ENCODE results near the gene LRP8. TPM values are rescaled to one million over a fixed set of nuclear protein-coding genes. Genes with fewer than 3 reads are reported as not detected.

LRP8 gene
- total and polyA plus RNA-seq, 2 of the 13 experiments (the other 11 are each of a cell fraction or from before 2014, with no cell fraction given) = 17.3 to 17.4 TPM

- H3K4me2 ChIP-seq (ENCODE audit: low read depth, low read length) = peak overlapping the region; percentile 74
- peak overlapping the region; percentile 39 for H2AFZ ChIP-seq (ENCODE audit: low read length)
- FAIRE-seq = peak; percentile 70
- ATAC-seq = peak; percentile 78
- H3K9ac ChIP-seq (ENCODE audit: insufficient read depth, low read depth, low read length) = peak overlapping the region; percentile 95
- TSS peak; percentile 61 for BruUV-seq (replicated peaks)
- peak overlapping the region; percentile 87 for H3K27ac ChIP-seq (ENCODE audit: extremely low read length, insufficient read depth, low read length)
- CTCF ChIA-PET (ENCODE audit: low intra/inter-chr PET ratio, low total read pairs) = no interaction called here
- intact Hi-C loops (cut with micrococcal nuclease; ENCODE audit: unreplicated experiment) (loop anchor here (2.0 kb wide), 1 partner anchor 25 kb away; the partner anchor contains the start of gene CZIB), in situ Hi-C loops (cut with HindIII; ENCODE audit: extremely low pct_ligation_motif_present, low pct_unique_long_range_greater_than_20kb) (no loop called here)
- H3K4me3 ChIP-seq (replicated peaks in 1 of 3; ENCODE audit: insufficient read depth in 1 of 3, low read depth in 2 of 3, low read length in 3 of 3) = peak overlapping the region; percentile 84 to 91 (median 91)
- H3K9me3 ChIP-seq (ENCODE audit: low read length) = no peaks in the 10 kb centered on the region
- POLR2A ChIA-PET = interaction anchor here (0.9 to 2.0 kb wide), 10 partner anchors 12 to 181 kb away, joined by 3 to 17 read pairs (median 4); partner anchors contain the start of gene MAGOH
- H4K20me1 ChIP-seq (ENCODE audit: insufficient read depth, low read length) = no peaks in the 10 kb centered on the region
- DNase-seq (ENCODE audit: low spot score) = peak; percentile 54
- peaks cover 17% of the 10 kb centered on the region for H3K79me2 ChIP-seq (ENCODE audit: insufficient read depth, low read length)
- no peaks in the 10 kb centered on the region; a peak in 1 of 5 replicates for H3K36me3 ChIP-seq (replicated peaks in 1 of 2; ENCODE audit: control insufficient read depth in 1 of 2, insufficient read depth in 2 of 2, low read length in 2 of 2)
- no peaks in the 10 kb centered on the region; a peak in 1 of 5 replicates for H3K27me3 ChIP-seq (ENCODE audit: control insufficient read depth in 1 of 2, insufficient read depth in 2 of 2, low read length in 2 of 2)
- 9% methylated on average over 9 of the region's 9 CpGs for WGBS (ENCODE audit: low lambda C conversion rate)
- peaks cover 54% of the 10 kb centered on the region for H3K4me1 ChIP-seq (ENCODE audit: insufficient read depth, low read length)
- TF ChIP-seq ZNF788 (CRISPR knock-in tag; IDR thresholded peaks at IDR 0.05; ENCODE audit: borderline replicate concordance) (no peak), CBFB (CRISPR knock-in tag; IDR thresholded peaks at IDR 0.05) (no peak), NFAT5 (CRISPR knock-in tag; IDR thresholded peaks at IDR 0.05) (no peak), ZNF746 (CRISPR knock-in tag; IDR thresholded peaks at IDR 0.05) (no peak), ZNF703 (CRISPR knock-in tag; IDR thresholded peaks at IDR 0.05; ENCODE audit: borderline replicate concordance) (no peak), MIER3 (CRISPR knock-in tag; IDR thresholded peaks at IDR 0.05; ENCODE audit: borderline replicate concordance) (no peak; the same call in 1 of the 2 replicates), ISX (CRISPR knock-in tag; conservative IDR thresholded peaks at IDR 0.05) (no peak), NFRKB (IDR thresholded peaks at IDR 0.05) (no peak), ZFP36L2 (CRISPR knock-in tag; IDR thresholded peaks at IDR 0.05) (no peak), TEAD3 (CRISPR knock-in tag; optimal IDR thresholded peaks at IDR 0.05; ENCODE audit: borderline replicate concordance) (peak; percentile 24), ATAD3A (CRISPR knock-in tag; IDR thresholded peaks at IDR 0.05) (no peak), MED1 (CRISPR knock-in tag; IDR thresholded peaks at IDR 0.05) (peak; percentile 43; the same call in 1 of the 2 replicates), JUND (CRISPR knock-in tag; IDR thresholded peaks at IDR 0.05) (no peak), HNRNPH1 (optimal IDR thresholded peaks at IDR 0.05; ENCODE audit: low read depth, low read length) (no peak), ZNF567 (CRISPR knock-in tag; IDR thresholded peaks at IDR 0.05; ENCODE audit: borderline replicate concordance) (no peak)
- TF ChIP-seq, protein P1, sequence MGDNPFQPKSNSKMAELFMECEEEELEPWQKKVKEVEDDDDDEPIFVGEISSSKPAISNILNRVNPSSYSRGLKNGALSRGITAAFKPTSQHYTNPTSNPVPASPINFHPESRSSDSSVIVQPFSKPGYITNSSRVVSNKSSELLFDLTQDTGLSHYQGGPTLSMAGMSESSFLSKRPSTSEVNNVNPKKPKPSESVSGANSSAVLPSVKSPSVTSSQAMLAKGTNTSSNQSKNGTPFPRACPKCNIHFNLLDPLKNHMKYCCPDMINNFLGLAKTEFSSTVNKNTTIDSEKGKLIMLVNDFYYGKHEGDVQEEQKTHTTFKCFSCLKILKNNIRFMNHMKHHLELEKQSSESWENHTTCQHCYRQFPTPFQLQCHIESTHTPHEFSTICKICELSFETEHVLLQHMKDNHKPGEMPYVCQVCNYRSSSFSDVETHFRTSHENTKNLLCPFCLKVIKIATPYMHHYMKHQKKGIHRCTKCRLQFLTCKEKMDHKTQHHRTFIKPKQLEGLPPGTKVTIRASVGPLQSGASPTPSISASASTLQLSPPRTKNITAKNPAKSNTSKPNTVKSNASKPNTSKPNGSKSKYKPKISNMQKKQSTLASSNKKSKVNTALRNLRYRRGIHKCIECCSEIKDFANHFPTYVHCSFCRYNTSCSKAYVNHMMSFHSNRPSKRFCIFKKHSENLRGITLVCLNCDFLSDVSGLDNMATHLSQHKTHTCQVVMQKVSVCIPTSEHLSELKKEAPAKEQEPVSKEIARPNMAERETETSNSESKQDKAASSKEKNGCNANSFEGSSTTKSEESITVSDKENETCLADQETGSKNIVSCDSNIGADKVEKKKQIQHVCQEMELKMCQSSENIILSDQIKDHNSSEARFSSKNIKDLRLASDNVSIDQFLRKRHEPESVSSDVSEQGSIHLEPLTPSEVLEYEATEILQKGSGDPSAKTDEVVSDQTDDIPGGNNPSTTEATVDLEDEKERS (CRISPR knock-in tag; IDR thresholded peaks at IDR 0.05) = no peak
- TF ChIP-seq, protein P2, sequence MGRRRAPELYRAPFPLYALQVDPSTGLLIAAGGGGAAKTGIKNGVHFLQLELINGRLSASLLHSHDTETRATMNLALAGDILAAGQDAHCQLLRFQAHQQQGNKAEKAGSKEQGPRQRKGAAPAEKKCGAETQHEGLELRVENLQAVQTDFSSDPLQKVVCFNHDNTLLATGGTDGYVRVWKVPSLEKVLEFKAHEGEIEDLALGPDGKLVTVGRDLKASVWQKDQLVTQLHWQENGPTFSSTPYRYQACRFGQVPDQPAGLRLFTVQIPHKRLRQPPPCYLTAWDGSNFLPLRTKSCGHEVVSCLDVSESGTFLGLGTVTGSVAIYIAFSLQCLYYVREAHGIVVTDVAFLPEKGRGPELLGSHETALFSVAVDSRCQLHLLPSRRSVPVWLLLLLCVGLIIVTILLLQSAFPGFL (CRISPR knock-in tag; IDR thresholded peaks at IDR 0.05) = no peak
Observed at GRCh38 chr1:53196017-53196484, 131.8 kb downstream of the LRP8 start.
